AG20443 (cell line): ENCODE data around the gene AMOTL2.

Source experiments
- DNase-seq: peaks from one replicate; pipeline ENCODE4 v3.0.0; 2012; ENCODE audit warnings: low spot score, mixed read lengths

Gene AMOTL2

DNA sequence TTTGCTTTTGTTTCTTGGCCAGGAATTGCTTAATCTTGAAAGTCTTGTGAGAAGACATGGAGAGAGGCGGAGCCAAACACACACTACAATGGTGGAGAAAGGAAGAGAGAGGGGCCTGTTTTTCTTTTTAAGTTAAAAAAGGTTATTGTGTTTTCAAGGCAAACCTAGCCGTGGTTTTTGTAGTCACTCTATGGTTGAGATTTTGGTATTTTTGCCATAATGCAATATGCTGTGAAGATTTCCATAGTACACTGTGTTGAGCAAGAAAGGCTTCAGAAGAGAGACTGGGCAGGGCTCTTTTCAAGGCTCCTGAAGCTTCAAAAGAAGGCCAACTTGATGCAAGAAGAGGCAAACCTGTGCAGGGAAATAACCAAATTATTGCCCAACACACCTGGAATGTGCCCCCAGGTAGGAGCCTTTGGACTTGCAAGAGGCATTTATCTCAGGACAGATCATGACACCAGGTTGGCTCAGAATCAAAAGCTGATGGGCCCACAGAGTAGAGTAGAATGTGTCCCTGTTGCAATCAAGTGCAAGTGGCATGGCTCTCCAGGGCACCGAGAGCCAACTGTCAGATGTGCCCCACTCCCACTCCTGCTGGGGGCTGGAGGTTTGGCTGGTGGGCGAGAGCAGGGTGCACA, 22.1 kb downstream of the AMOTL2 start:
- no peak for DNase-seq

DNA sequence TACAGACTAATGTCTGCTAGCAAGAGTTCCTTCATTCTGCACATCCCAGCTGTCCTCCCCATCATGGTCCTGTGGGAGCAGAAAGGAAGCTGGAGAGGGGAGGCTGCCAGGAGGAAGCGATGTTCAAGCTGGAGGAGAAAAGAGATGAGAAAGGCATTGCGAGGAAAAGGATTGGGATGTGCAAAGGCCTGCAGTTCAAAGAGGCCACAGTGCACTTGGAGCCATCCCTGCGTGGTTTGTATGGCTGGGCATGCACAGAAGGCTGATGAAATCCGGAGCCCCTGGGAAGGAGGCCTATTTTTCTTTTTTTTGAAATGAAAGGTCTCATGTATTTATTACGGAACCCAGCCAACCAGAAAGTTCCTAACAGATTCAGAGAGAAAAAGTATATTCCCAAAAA, 22.8 kb downstream of the AMOTL2 start:
- DNase-seq: no peak

DNA sequence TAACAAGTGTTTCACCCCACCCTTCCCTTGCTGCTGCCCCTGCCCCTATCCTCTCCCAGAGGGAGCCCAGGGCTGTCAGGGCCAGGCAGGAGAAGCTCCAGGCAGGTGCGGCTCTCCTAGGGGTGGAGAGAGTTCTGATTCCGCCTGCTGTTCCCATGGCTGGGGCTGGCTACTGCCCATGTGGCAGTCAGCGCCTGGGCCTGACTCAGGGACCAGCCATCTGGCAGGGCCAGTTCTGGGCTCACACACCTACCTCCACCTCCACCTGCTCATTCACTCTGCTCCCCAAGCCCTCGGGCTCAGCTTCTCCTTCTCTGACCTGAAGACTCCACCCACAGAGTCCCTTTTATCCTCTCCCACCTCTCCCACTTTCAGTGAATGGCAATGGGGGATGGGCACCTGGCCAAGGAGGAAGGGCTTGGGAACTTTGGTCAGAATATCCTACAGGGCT, 23.4 kb downstream of the AMOTL2 start:
- no peak for DNase-seq

DNA sequence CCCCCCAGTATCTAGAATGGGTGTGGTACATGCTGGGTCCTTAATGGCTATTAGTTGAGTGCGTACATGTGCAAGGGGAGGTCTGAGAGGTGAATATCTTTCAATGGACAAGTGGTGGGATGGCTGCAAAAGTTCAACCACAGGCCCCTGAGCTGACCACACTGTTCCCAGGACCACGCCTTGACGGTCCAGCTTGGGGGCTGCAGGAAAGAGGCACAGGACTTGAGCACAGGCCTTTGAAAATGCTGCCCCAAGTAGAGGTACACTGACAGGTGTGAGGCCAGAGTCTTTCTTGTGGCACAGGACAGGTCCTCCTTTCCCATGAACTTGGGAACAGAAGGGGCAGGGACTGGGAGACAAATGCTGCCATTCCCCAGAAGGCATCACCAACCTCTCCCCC, 24.0 kb downstream of the AMOTL2 start:
- DNase-seq: no peak

DNA sequence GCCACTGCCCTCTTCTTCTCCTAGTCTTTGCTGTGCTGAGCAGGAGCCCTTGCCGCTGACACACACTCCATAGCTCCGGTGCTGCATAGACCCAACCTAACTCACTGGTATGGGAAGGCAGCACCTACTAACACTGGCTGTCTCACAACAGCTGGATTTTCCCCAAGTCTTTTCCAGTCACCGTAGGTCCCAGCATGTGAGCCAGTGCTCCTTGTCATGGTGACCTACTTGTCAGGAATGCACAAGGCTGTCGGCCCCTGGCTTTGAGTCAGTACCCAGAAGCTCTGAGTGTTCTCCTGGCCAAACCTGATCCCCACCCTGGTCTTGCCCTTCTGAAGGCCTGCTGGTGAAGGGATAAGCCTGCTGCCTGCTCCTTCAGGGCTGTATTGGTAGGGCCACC, 25.7 kb downstream of the AMOTL2 start:
- peak; percentile 69 for DNase-seq

DNA sequence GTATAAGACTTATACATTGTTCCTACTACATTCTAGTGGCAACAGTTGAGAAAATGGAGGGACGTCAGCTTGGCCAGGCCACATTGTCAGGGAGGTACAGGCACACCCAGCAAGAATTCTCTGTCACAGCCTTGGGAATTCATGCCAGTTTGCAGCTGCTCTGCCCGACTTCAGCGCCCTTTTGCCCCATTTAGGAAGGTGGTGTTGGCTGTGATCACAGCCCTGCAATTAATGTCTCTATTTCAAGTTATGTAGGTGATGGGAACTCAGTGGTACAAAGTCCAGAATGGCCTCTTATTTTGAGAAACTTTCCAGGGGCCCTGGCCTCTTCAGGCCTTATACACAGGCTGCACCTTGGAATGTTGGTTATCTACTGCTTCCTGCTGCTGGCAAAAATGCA, 26.7 kb downstream of the AMOTL2 start:
- DNase-seq: no peak

DNA sequence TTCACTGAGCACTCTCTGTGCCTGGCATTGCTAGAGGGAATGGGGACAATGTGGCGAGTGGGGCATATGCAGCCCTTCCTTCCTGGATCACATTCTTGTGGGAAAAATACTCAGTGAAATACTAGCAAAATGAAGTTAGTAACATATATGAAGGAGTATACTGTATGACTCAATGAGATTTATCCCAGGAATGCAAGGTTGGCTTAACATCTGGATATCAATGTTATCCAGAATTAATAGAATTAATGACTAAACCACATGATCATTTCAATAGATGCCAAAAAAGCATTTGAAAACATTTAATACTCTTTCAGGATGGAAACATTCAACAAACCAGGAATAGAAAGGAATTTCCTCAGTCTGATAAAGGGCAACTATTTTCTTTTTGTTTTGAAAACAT, 27.5 kb downstream of the AMOTL2 start:
- DNase-seq: no peak

DNA sequence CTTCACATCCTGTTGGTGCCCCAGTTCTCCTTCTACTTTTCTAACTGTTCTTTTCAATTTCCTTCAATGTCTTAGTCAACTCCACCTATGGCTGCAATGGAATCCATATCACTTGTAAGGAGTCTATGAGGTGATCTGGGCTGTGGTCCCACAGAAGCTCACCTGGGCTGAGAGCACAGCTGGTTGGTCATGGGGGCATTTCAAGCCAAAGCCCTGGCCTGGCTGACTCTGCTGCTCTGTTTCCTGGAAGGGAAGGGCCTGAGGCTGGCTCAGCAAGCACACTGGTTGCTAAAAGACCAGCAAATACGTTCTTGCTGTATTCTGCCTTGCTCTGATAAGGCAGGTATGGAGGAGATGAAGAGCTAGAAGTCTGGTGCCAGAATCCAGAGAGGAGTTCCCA, 29.0 kb downstream of the AMOTL2 start:
- DNase-seq: no peak

DNA sequence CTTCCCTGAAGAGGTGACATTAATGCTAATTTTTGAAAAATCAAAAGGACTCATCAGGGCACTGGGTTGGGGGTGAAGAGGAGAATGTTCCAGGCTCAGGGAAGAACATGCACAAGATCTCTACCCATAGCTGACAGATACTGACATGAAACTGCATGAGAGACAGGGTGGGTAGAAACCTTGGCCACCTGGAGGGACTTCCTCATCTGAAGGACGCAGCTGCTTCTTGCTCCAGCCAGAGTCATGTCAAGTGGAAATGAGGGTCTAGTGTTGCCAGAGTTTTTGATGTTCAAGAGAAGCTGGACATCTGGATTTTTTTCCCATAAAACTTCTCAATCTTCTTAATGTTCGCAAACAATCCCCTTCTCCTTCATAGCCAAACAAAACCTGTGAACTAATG, 29.7 kb downstream of the AMOTL2 start:
- DNase-seq: no peak

DNA sequence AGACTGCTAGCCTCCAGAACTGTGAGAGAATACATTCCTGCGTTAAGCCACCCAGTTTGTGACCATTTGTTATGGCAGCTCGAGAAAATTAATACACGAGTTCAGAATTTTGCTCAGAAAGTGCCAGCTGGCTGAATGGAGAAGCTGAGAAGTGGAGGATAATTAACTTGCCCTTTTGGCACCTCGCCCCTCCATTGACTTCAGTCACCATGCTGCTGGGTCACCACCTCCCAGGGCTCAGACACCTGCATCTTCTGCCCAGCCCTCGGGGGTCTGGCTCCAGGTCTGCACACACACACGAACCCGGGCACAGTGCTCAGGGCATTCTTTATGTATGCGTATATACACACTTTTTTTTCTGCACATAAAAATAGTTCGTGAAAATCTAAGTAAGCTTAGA, 32.0 kb downstream of the AMOTL2 start:
- no peak for DNase-seq

DNA sequence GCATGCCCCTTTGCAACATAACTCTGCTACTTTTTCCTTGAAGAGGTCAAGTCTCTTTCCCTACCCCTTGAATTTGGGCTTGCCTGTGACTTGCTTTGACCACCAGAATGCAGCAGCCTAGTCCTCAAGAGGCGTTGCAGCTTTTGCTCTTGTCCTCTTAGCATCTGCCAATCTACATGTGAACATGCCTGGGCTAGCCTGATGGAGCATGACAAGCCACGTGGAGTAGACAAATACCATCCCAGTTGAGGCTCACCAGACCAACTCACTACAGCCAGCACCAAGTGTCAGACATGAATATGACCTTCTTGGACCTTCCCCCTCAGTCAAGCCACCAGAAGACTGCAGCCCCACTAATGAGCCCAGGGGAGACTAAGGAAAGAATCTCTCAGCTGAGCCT, 32.9 kb downstream of the AMOTL2 start:
- DNase-seq: no peak

DNA sequence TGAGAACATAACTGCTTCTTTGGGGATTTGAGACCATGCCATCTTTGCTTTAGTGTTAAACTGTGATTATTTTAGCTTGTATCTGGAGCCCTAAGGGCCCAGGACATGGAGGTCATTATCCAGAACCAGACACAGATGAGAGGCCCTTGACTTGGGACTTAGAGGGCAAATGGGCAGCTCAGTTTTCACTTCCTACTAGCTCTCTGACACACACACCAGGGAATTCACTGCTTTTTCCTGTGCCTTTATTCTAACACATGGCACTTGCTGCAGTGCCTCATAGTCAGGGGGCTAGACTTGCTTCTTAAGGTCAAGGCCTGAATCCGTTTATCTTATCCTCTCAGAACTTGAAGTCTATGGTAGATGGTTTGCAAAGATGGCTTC, 33.3 kb downstream of the AMOTL2 start:
- DNase-seq: no peak

DNA sequence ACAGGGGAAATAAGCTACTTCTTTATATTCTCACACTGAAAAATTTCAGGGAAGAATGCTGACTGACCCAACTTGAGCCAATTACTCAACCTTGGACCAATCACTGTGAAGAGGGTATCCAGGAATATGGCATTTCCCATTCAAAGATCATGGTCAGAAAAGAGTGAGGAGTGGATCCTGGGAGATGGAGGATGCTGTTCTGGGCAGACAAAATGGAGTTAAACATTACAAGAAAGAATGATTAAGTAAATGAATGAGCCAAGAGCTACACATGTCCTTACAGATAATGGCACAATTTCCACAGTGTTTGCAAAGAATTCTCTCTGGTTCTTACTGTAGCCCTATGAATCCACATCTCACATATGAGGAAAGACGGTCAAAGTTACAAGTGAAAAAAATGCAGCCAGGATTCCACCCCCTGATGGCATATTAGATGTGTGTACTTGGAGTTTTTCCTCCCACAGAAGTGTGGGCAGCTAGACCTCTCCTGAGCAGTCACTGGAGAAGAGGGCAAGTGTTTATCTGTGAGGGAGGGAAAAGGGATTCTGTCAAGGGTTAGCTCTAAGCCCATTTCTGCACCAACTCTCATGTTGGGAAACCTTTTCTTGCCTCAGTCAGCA, 33.8 kb downstream of the AMOTL2 start:
- DNase-seq: no peak

DNA sequence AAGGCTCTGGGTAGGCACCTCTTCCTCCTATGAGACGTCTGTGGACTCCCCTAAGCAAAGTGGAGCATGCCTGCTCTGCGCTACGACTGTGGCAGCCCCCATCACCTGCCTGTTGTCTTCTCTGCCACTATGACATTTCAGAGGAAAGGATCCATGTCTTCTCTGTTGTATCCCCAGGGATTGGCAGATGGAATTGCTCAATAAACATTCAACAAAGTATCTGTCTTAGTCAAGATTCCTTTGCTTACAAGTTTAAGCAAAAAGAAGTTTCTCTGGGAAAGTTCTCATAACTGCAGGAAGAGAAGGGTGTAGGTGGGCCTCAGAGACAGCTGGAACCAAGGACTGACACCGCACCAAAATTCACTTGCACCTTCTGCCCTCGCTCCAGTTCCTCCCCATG, 34.3 kb downstream of the AMOTL2 start:
- DNase-seq: no peak

DNA sequence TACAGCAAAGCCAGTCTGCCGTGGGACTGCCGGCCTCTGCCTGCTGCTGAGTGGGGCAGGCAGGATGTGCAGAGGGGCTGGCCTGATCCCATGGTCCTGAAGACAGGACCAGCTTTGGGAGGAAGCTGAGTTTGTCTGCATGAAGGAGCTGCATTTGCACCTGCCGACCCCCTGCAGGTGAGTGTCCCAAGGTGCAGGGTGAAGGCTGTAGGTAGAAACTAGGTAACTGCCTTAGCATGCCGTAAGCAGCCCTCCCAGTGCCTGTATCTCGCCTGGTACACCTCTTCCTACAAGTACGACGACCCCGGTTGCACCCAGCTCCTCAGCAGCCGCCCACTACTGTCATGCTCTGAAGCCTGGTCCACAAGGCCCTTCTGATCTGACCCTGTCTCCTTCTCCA, 34.9 kb downstream of the AMOTL2 start:
- no peak for DNase-seq

DNA sequence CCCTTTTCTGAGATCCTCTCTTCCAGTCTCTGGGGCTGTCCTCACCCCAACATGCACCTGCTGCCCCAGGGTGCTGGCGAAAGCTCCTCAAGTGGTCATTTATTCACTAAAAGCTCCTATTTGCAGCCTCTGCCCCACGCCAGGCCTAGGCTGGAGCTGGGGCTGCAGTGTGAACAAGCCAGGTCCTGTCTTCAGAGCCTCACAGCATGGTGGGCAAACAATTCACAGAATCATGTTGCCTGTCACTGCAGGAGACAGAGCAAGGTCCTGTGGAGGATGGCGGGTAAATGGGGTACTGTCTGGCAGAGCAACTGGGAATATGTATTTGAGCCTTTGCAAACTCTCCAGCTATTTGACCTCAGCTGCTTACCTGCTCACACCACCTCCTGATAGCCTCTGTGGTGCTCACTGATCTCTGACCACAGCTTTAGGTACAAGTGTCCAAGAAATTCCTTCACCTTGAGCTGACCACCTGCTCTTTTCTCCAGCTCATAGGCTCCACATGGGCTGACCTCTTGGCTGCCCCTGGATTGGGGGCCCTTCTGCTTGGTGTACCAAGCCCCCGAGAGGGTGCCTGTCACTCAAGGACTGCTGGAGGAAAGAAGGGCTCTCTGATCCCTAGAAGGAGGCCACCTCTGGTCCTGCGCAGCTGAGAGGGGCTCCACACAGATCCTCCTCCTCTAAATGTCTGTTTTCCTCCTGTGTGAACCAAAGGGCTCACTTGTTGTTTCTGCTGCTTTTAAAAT, 35.6 kb downstream of the AMOTL2 start:
- DNase-seq: no peak

DNA sequence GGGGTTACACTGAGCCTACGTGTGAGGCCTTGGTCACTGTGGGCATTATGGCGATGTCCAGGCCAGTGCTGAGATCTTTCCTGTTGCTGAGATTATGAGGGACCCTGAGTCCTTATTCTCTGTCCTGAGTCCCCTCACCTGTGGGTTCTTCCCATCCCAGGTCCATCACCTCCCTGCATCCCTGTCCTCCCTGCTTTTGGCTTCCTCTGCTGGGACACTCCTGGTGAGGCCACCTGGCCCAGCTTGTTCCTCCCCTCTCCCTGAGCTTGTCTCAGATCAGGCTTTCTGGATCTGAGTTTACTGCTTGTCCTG, 36.1 kb downstream of the AMOTL2 start:
- DNase-seq: no peak

DNA sequence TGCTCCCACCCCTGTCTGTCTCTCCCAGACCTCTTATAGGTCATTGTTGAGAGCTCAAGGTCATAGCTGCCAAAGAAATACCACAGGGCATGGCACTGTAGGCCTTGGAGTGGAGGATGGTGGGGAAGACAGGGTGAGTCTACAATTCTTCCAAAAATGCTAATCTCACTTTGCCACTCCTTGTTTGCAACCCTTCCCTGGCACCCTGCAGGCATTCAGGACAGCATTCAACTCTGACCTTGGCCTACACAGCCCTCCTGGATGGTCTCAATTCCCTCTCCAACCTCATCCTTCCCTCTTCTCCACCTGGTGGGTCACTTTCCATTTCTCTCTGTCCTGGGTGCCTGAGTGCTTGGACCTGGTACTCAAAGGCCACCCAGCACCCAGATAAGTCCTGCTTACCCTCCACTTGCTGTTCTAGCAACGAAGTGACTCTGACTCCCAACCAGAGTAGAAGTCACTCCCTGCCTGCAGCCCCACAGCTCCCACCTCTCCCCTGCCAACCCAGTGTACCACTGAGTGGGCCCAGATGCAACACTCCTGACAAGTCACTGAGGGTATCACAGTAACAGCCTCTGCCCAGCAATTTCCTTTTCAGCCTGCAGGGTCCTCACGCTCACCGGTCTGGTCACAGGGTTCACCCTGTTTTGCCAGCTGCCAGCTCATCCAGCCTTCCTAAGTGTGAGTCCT, 36.6 kb downstream of the AMOTL2 start:
- DNase-seq: no peak

DNA sequence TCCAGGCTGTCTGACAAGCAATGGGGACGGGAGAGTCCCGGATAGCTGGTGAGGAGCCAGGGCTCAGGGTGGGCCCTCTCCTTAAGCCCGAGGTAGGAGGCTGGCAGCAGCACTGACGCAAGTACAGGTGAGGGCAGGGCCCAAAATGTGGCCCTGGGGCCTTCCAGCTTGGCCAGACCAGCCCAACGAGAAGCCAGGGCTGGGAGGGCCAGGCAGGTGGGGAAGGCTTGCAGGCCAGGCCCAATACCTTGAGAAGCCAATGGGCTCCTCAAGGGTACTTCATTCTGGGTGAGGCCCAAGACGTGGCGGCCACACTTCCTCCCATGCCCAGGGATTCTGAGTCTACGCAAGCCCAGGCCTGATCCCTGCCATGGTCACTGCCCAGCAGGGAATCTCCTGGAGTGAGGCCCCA, 37.2 kb downstream of the AMOTL2 start:
- DNase-seq: no peak

DNA sequence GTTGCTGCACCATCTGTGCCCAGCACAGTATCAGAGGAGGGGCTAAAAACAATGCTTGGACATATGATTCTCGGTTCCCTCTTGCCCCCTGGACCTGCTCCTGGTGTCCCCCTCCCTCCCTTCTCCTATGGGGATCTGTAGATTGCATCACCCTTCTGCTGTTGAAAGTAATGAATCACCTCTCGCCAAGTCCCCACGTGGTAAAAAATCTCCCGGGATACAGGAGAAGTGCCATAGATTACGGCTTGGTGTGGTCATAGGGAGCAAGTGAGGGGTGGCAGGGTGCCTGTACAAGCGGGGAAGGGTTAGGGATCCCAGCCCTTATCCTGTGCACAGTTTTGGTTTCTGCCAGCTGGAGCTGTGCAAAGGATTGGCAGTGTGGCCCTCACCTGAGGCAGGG, 37.7 kb downstream of the AMOTL2 start:
- DNase-seq: no peak

DNA sequence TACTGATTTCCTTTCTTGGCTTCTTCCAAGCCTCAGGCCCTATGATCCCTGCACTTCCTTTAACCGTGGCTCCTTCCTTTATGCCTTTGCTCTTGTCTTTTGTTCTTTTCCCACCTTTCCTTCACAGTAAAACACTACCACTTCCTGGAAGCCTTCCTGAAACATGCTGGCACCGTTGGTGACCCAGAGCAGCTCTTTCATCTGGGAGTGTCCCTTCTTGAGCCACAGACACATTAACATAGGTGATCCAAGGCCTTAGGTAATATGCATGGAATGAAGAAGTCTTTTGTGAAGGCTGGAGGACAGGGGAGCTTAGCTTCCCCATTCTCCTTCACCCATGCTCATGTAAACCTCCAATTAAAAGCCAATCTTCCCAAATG, 39.4 kb downstream of the AMOTL2 start:
- no peak for DNase-seq

DNA sequence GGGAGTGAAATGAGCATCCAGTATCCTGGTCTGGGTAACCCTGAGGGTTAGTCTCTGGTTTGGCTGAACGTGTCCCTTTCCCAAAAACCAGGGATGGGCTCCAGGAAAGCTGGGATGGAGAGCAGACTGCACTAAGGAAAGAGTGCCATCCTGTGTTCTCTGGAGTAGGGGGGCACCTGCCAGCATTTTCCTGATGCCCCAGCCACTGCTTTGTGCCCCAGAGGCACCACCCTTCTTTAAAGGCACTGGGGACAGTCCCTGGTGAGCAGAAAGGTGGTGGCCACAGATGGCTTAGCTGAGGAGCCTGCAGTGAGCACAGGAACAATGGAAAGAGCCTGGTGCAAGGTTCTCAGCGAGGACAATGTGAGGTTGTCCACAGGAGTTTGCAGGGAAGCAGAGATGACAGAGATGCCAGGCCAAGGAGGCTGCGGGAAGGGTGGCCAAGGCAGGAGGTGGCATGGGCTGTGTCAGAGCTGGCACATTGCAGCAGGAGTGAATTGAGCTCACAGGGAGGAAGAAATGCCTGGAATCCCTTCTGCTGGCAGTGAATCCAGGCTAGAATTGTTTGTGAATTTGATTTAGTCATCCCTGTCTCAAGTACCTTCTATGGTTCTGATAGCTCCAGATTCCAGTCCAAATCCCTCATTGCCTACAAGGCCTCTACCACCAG, 39.9 kb downstream of the AMOTL2 start:
- DNase-seq: peak; percentile 58
